ENCODE results near the gene OGFOD1. TPM values are rescaled to one million over a fixed set of nuclear protein-coding genes. Genes with fewer than 3 reads are reported as not detected.

OGFOD1 gene
- total and polyA plus RNA-seq, 9 of the 15 experiments (the other 6 are each of a cell fraction or from before 2014, with no cell fraction given): 60.4 to 134 (median 85.8) TPM

DNA sequence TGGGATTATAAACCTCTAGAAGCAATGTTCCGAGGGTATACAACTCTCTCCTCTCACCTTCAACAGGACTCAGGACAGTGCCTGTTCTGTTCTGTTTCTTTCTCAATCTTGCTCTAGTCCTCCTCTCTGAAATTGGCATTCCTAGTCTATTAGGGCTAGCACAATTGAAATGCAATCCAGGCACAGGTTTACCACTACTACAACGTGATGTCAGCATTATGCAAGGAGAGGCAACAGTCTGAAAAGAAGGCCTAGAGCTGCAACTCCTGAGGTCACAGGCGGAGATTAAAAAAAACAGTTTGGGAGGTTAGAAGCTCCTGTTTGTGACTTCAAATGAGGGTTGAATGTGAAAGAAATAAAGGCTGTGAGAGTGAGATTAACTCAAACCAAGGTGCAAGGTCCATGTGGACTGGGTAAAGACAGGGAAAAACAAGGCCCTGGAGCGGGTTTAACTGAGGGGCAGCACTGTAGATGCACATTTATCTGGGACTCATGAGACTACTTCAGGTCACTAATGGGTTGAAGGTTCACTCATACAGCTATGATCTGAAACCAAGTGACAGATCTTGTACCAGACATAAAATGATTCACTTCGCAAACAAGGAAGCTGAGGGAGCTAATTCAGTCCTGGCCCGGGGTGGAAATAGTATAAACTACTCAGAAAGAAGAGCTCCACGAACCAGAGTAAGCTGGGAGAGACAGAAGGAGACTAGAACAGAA lies 42.8 kb upstream of the OGFOD1 start:
- H3K4me2 ChIP-seq (ENCODE audit: insufficient read depth, low read length): no peak overlapping the region
- no peak overlapping the region for H2AFZ ChIP-seq (ENCODE audit: low read depth, low read length)
- H3K27me3 ChIP-seq (ENCODE audit: control insufficient read depth in 2 of 2, insufficient read depth in 2 of 2, low read length in 2 of 2): no peaks in the 10 kb centered on the region
- in situ Hi-C loops (cut with MboI) (no loop called here), intact Hi-C loops (cut with micrococcal nuclease) (no loop called here)
- ChIA-PET CTCF (ENCODE audit: low intra/inter-chr PET ratio) (no interaction called here), POLR2A (interaction anchor here (0.7 to 2.0 kb wide), 3 partner anchors 9 to 52 kb away, joined by 3 to 5 read pairs (median 3); no protein-coding TSS in a partner anchor)
- peaks cover 77% of the 10 kb centered on the region for H3K36me3 ChIP-seq (ENCODE audit: control insufficient read depth, insufficient read depth, low read length)
- H3K4me3 ChIP-seq: no peak overlapping the region
- BruUV-seq (replicated peaks): no TSS peak
- WGBS (ENCODE audit: insufficient coverage, low coverage, missing lambda C conversion rate): 70% methylated on average over 7 of the region's 7 CpGs
- no peak overlapping the region for H3K9ac ChIP-seq (ENCODE audit: insufficient read depth in 1 of 2, low read depth in 2 of 2, low read length in 2 of 2)
- no peaks in the 10 kb centered on the region for H3K9me1 ChIP-seq (ENCODE audit: control insufficient read depth, insufficient read depth, low read length)
- FAIRE-seq: peak; percentile 40
- no peak for DNase-seq (ENCODE audit: extremely low read depth in 1 of 4, low spot score in 3 of 4)
- ATAC-seq: no peak
- no peaks in the 10 kb centered on the region for H3K9me3 ChIP-seq (replicated peaks; ENCODE audit: control insufficient read depth, insufficient read depth, low read depth, low read length)
- no peak overlapping the region for H3K27ac ChIP-seq (ENCODE audit: extremely low read depth, low read depth, low read length)
- H4K20me1 ChIP-seq (replicated peaks; ENCODE audit: control insufficient read depth, insufficient read depth, low read length): no peaks in the 10 kb centered on the region
- H3K79me2 ChIP-seq (ENCODE audit: control insufficient read depth, insufficient read depth, low read length): peaks cover 18% of the 10 kb centered on the region
- no peak for TF ChIP-seq ZNF766 (CRISPR knock-in tag; conservative IDR thresholded peaks at IDR 0.05)
- H3K4me1 ChIP-seq (replicated peaks in 1 of 2; ENCODE audit: control insufficient read depth in 2 of 2, insufficient read depth in 2 of 2, low read length in 2 of 2): no peaks in the 10 kb centered on the region; a peak in 2 of 5 replicates

DNA sequence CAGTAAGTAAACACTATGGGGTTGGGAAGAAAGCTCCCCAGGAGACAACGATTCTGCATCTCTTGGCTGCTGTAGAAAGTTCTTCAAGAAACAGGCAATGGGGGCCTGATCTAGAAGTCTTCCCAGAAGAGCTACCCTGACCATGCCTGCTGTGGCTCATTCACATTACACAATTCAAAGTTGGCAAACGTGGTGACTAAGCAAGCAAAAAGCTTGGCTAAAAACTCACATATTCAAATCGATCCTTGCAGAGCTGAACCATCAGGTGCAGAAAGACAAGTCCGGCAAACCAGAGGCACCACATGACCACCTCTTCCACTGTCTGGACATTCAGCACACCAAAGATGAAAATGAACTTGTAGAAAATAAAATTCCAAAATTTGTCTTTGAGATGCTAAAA lies 42.2 kb upstream of the OGFOD1 start:
- FAIRE-seq: no peak
- Histone ChIP-seq H3K4me1 (replicated peaks in 1 of 2; ENCODE audit: control insufficient read depth in 2 of 2, insufficient read depth in 2 of 2, low read length in 2 of 2) (peaks cover 0 to 2% of the 10 kb centered on the region in 2 experiments; a peak in 3 of 5 replicates), H3K27ac (ENCODE audit: extremely low read depth, low read depth, low read length) (no peak overlapping the region), H3K79me2 (ENCODE audit: control insufficient read depth, insufficient read depth, low read length) (peaks cover 25% of the 10 kb centered on the region), H3K36me3 (ENCODE audit: control insufficient read depth, insufficient read depth, low read length) (peaks cover 78% of the 10 kb centered on the region), H3K4me2 (ENCODE audit: insufficient read depth, low read length) (no peak overlapping the region), H3K9ac (ENCODE audit: insufficient read depth in 1 of 2, low read depth in 2 of 2, low read length in 2 of 2) (no peak overlapping the region), H3K27me3 (ENCODE audit: control insufficient read depth in 2 of 2, insufficient read depth in 2 of 2, low read length in 2 of 2) (no peaks in the 10 kb centered on the region), H3K4me3 (no peak overlapping the region), H3K9me1 (ENCODE audit: control insufficient read depth, insufficient read depth, low read length) (no peaks in the 10 kb centered on the region), H3K9me3 (replicated peaks; ENCODE audit: control insufficient read depth, insufficient read depth, low read depth, low read length) (no peaks in the 10 kb centered on the region), H4K20me1 (replicated peaks; ENCODE audit: control insufficient read depth, insufficient read depth, low read length) (peaks cover under 1% of the 10 kb centered on the region; the same call in 1 of the 2 replicates), H2AFZ (ENCODE audit: low read depth, low read length) (no peak overlapping the region)
- POLR2A ChIA-PET: interaction anchor here (2.0 kb wide), 1 partner anchor 10 kb away, joined by 5 read pairs; no protein-coding TSS in a partner anchor
- in situ Hi-C loops (cut with MboI): no loop called here
- 83% methylated on average over 4 of the region's 4 CpGs for WGBS (ENCODE audit: insufficient coverage, low coverage, missing lambda C conversion rate)
- no peak for TF ChIP-seq ZNF316 (IDR thresholded peaks at IDR 0.05)
- no peak for TF ChIP-seq CHD2 (IDR thresholded peaks at IDR 0.05; ENCODE audit: low read depth, low read length)
- no peak for TF ChIP-seq ZNF232 (CRISPR knock-in tag; IDR thresholded peaks at IDR 0.05)
- TF ChIP-seq WHSC1 (IDR thresholded peaks at IDR 0.05; ENCODE audit: low read length): no peak
- TF ChIP-seq MCM2 (IDR thresholded peaks at IDR 0.05; ENCODE audit: low read depth): no peak
- TF ChIP-seq, protein P1, sequence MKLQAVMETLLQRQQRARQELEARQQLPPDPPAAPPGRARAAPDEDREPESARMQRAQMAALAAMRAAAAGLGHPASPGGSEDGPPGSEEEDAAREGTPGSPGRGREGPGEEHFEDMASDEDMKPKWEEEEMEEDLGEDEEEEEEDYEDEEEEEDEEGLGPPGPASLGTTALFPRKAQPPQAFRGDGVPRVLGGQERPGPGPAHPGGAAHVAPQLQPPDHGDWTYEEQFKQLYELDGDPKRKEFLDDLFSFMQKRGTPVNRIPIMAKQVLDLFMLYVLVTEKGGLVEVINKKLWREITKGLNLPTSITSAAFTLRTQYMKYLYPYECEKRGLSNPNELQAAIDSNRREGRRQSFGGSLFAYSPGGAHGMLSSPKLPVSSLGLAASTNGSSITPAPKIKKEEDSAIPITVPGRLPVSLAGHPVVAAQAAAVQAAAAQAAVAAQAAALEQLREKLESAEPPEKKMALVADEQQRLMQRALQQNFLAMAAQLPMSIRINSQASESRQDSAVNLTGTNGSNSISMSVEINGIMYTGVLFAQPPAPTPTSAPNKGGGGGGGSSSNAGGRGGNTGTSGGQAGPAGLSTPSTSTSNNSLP (IDR thresholded peaks at IDR 0.05; ENCODE audit: borderline replicate concordance, low read depth, low read length): no peak
- TF ChIP-seq, protein P2, sequence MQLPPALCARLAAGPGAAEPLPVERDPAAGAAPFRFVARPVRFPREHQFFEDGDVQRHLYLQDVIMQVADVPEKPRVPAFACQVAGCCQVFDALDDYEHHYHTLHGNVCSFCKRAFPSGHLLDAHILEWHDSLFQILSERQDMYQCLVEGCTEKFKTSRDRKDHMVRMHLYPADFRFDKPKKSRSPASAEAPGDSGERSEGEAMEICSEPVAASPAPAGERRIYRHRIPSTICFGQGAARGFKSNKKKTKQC (CRISPR knock-in tag; IDR thresholded peaks at IDR 0.05): no peak
- TF ChIP-seq TEAD4 (IDR thresholded peaks at IDR 0.05; ENCODE audit: low read length): no peak
- TF ChIP-seq TEAD4 (CRISPR knock-in tag; IDR thresholded peaks at IDR 0.05; ENCODE audit: borderline replicate concordance): no peak
- TF ChIP-seq ZNF23 (CRISPR knock-in tag; IDR thresholded peaks at IDR 0.05): no peak
- TF ChIP-seq CSDE1 (IDR thresholded peaks at IDR 0.05): no peak
- no peak for TF ChIP-seq PHB (CRISPR knock-in tag; IDR thresholded peaks at IDR 0.05)
- TF ChIP-seq ZNF586 (CRISPR knock-in tag; conservative IDR thresholded peaks at IDR 0.05): no peak
- no peak for TF ChIP-seq SUPT5H (IDR thresholded peaks at IDR 0.05)
- no peak for ATAC-seq
- no peak for DNase-seq (ENCODE audit: extremely low read depth in 1 of 4, low spot score in 3 of 4)
- CTCF ChIA-PET (ENCODE audit: low intra/inter-chr PET ratio): no interaction called here
- no TSS peak for BruUV-seq (replicated peaks)
- intact Hi-C loops (cut with micrococcal nuclease): no loop called here
